NCI-H2171 (cell line): ENCODE data around the gene GOSR1.

Experiments used
- DNase-seq: peaks from one replicate; lab custom pipeline; 2025; lab: John Stamatoyannopoulos, UW

The GOSR1 gene

GRCh38 chr17:30576326-30576861, 99.2 kb downstream of the GOSR1 start:
- no peak for DNase-seq
